NCI-H187 (cell line): ENCODE results near the gene FAM53A.
"Not testable (repeated sequence)": the region's sequence is repeated elsewhere in the genome, so short reads cannot be mapped to it uniquely, and the experiment has no call there.

Source experiments
- DNase-seq, 2 experiments: peaks; one replicate each; lab custom pipeline; 2025; lab: John Stamatoyannopoulos, UW

The FAM53A gene

DNA sequence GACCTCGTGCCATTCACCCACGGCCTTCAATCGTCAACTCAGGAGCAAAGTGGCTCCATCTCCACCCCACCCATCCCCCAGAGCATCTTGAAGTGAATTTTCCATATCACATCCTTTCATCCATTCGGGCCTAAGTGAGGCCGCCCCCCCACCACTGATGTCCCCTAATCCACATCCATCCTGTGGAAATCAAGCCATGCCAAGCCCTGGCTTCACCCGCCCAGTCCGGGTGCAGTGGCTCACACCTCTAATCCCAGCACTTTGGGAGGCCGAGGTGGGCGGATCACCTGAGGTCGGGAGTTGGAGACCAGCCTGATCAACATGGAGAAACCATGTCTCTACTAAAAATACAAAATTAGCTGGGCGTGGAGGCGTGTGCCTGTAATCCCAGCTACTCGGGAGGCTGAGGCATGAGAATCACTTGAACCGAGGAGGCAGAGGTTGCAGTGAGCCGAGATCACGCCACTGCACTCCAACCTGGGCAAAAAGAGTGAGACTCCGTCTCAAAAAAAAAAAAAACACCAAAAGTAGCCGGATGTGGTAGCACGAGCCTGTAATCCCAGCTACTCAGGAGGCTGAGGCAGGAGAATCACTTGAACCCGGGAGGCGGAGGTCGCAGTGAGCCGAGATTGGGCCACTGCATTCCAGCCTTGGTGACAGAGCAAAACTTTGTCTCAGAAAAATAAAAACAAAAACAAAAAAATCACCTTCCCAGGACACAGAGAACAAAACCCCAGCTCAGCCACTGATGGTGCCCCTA is 76.5 kb downstream of the FAM53A start:
- not testable (repeated sequence) for DNase-seq

GRCh38 chr4:1604706-1605205 is 79.4 kb downstream of the FAM53A start:
- DNase-seq: no peak

- no peak for DNase-seq
These were observed 79.9 kb downstream of the FAM53A start for GRCh38 chr4:1604181-1604705.

GRCh38 chr4:1603413-1604135 is 80.5 kb downstream of the FAM53A start:
- no peak for DNase-seq

- DNase-seq: no peak
These were observed 81.3 kb downstream of the FAM53A start for GRCh38 chr4:1602655-1603412.

GRCh38 chr4:1601852-1602654 is 82.1 kb downstream of the FAM53A start:
- no peak for DNase-seq

- DNase-seq: no peak
These were observed 82.6 kb downstream of the FAM53A start for GRCh38 chr4:1601533-1601835.

DNA sequence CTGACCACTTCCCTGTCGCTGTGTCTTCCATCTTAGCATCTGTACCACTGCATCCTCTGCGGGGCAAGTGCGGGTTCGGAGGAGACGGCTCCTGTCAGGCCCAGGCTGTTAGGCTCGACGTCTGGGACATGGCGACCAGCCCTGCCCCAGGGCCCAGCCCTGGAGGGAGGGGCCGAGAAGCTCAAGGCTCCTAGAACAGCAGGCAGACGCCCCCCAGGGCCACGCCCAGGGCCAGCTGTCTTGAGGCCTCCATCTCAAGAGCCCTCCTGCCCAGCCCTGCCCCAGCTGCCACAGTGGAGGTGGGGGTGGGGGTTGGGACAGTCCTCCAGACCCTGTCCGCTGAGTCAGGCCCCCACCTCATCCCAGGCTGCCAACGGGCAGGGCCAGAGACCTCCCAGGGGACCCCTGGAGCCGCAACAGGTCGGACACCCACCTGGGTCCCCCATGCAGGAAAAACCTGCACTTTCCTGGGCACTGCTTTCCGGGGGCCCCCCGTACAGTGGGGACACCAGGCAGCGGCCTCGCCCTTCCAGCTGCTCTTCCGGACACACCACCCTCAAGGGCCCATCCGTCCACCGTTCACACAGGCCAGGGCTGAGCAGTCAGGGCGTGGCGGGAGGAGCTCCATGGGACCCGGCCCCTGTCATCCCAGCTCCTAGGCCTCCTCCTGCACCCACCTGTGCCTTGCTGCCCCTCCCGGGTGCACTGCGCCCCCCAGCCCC is 83.1 kb downstream of the FAM53A start:
- no peak for DNase-seq

GRCh38 chr4:1600211-1600780 is 83.8 kb downstream of the FAM53A start:
- no peak for DNase-seq

GRCh38 chr4:1599491-1600210 is 84.5 kb downstream of the FAM53A start:
- no peak for DNase-seq

DNA sequence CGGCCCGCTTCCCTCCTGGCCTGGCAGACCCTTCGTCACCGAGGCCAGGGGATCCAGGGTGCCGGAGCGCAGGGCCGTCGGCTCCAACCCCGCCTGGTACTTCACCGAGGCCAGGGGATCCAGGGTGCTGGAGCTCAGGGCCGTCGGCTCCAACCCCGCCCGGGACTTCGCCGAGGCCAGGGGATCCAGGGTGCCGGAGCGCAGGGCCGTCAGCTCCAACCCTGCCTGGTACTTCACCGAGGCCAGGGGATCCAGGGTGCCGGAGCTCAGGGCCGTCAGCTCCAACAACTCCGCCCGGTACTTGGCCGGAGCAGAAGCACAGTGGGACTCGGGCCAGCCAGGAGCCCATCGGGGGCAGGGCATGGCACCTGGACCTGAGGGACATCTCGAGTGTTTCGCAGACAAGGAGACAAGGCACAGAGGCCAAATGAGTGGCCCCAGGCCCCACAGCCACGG is 85.1 kb downstream of the FAM53A start:
- no peak for DNase-seq

DNA sequence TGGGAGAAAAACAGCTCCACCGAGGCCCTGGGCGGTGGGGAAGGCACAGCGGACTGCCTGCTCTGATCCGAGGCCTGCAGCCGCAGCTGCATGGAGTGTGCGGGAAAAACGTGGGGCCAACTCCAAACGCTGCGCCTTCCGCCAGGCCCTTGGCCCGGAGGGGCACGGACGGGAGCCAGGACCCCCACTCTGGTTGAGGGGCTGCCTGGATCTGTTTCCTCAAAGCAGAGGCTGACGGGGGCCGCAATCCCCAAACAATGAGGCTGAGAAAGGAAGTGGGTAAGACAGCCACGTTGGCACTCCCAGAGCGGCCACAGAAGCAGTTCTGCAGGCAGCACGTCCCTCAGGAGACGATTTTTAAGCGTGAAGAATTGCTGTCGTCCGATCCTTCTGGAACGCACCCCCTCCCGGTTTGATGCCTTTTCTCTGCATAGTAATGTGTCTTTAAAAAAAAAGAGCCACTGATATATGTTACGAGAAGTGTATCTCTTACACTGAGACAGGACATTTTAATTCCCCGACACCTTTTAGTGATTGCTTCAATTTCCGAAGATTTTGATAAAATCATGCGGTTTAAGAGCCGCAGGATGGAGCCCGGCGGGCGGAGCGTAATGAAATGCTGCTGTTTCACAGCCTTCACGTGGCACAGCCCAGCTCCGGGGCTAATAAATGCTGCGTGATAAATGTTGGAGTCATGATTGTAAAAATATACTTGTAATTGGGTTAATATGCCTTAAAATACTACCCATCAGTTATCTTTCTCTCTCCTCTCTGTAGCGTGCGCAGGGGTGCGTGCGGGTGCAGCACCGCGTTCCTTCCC is 85.7 kb downstream of the FAM53A start:
- DNase-seq: no peak

DNA sequence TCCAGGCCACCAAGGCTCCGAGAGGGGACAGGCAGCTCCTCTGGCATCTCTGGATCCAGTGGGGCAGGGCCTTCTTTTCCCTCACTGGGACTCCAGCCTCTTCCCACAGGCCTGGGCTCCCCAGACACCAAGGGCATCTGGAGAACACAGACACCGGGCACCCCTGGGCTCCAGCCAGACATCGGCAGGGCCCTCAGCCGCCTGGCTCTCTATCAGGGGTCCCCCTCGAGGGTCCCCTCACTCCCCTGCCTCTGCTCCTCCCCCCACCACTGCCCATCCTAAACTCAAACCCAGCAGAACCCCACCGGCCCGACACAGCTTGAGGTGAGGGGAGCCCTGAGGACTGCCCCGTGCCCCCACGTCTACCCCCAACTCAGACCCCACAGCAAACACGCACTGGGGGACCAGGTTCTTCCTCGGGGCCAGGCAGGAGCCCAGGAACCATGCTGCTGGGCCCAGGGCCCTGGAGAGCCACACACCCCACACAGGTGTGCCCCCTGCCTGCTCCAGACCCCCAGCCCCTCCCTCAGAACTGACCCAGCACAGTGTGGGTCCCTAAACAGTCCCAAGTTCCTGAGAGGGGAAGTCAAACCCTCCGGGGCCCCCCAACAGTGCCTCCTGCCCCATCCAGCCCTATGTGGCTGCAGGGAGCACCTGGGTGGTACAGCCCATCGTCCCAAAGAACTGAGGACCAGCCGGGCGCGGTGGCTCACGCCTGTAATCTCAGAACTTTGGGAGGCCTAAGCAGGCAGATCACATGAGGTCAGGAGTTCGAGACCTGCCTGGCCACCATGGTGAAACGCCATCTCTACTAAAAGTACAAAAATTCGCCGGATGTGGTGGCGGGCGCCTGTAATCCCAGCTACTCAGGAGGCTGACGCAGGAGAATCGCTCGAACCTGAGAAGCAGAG is 86.8 kb downstream of the FAM53A start:
- DNase-seq: no peak

DNA sequence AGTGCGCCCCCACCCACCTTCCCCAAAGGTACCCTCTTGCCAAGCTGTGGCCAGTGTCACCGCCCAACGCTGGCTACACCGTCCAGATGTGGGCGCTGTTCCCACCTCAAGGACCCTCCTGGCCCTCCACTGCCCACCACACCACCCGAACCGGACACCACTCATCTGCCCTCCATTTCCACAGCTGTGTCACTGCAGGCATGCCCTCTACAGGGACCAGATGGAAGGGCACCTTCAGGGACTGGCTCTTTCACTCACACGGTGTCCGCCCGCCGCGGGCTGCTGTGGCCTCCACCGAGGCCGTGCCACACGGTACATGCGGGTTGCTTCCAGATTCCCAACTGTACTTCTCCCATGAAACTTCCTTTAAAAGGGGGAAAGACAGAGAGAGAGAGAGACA is 87.7 kb downstream of the FAM53A start:
- DNase-seq: no peak

- no peak for DNase-seq
These were observed 88.3 kb downstream of the FAM53A start for GRCh38 chr4:1595789-1596325.

DNA sequence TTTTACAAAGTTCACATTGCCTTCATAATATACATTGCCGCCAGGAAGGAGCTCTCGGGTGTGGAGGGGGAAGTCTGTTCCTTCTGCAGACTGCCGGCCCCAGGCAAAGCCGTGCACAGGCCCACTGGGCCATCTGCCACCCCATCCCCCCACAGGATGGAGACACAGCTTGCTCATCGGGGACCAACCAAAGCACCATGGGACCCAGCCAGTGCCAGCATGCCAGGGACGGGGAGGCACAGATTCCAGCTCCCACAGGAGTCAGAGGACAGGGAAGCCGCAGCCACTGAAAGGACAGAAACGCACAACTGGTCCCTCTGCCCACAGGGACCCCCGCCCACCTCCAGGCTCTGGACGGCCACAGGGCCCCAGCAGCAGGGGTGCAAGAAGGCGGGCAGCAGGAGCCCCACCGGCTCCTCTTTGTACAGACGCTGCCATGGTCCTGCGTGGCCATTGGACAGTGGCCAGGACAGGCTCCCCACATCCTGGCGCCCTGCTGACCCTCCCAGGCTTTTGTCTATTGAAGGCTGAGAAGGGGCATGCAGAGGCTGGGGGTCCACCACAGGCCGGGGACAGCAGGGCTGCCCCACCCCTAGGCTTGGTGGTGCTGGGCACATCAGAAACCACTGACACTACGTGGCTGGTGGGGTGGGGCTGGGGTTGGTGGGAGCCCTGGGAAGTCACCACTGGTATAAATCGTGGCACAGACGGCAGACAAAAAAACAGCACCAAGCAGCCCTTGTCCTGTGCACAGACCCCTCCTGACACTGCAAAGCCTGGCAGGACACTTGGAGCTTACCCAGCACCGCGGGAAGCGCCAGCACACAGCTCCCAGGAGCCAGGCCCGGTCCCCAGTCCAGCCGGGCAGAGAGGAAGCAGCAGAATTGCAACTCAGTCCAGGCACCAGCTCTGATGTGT is 89.0 kb downstream of the FAM53A start:
- DNase-seq: no peak
